Central memory CD8-positive, alpha-beta T cell (primary cell): Measurements from ENCODE around the gene EFHD1.

Experiments used
- ATAC-seq: fragments of 150-1000 bp; cut with Tn5 transposase; replicated peaks from 2 replicates; pipeline ENCODE4 v1.10.0; 2022; ENCODE audit warnings: mild to moderate bottlenecking, moderate FRiP score, moderate number of reproducible peaks; ENCODE audit not compliant: poor library complexity, severe bottlenecking; ENCODE audit errors: extremely low read depth
- DNase-seq, 2 donors: peaks; one replicate each; pipeline ENCODE4 v3.0.0; 2021; ENCODE audit warnings: low spot score in 2 of 2
- H3K27ac Mint-ChIP-seq: one replicate; pipeline ENCODE4 v1.8.0; 2022; ENCODE audit warnings: low read depth, mild to moderate bottlenecking, moderate library complexity, mixed read lengths
- H3K27me3 Mint-ChIP-seq: one replicate; pipeline ENCODE4 v1.8.0; 2022; ENCODE audit warnings: mixed read lengths
- H3K36me3 Mint-ChIP-seq: one replicate; pipeline ENCODE4 v1.8.0; 2022; ENCODE audit warnings: mild to moderate bottlenecking, moderate library complexity, mixed read lengths; ENCODE audit not compliant: insufficient read depth
- H3K4me1 Mint-ChIP-seq: one replicate; pipeline ENCODE4 v1.8.0; 2022; ENCODE audit warnings: mixed read lengths
- H3K4me3 Mint-ChIP-seq: one replicate; pipeline ENCODE4 v1.8.0; 2022; ENCODE audit warnings: mild to moderate bottlenecking, moderate library complexity, mixed read lengths
- H3K9me3 Mint-ChIP-seq: one replicate; pipeline ENCODE4 v1.8.0; 2022; ENCODE audit warnings: mixed read lengths

The EFHD1 gene

GRCh38 chr2:232721882-232722281, 88.5 kb downstream of the EFHD1 start:
- H3K4me1 Mint-ChIP-seq, result peaks cover 35% of the 10 kb centered on the region
- DNase-seq (no peak), ATAC-seq (peak; percentile 68)
- no peaks in the 10 kb centered on the region for H3K9me3 Mint-ChIP-seq
- H3K4me3 Mint-ChIP-seq, result peak overlapping the region; percentile 1
- no peaks in the 10 kb centered on the region for H3K27me3 Mint-ChIP-seq
- H3K36me3 Mint-ChIP-seq, result peaks cover 26% of the 10 kb centered on the region
- peak overlapping the region; percentile 69 for H3K27ac Mint-ChIP-seq

GRCh38 chr2:232723027-232723426, 89.6 kb downstream of the EFHD1 start:
- no peak overlapping the region for H3K4me3 Mint-ChIP-seq

GRCh38 chr2:232728785-232729184, 95.4 kb downstream of the EFHD1 start:
- ATAC-seq (no peak), DNase-seq (no peak)
- Mint-ChIP-seq H3K9me3 (no peaks in the 10 kb centered on the region), H3K36me3 (peaks cover 38% of the 10 kb centered on the region), H3K27me3 (no peaks in the 10 kb centered on the region), H3K4me1 (peaks cover 22% of the 10 kb centered on the region), H3K27ac (peak overlapping the region; percentile 81), H3K4me3 (no peak overlapping the region)

More at GRCh38 chr2:232723027-232723426, 89.6 kb downstream of the EFHD1 start:
- Mint-ChIP-seq H3K27me3 (no peaks in the 10 kb centered on the region), H3K27ac (peak overlapping the region; percentile 54), H3K36me3 (peaks cover 30% of the 10 kb centered on the region), H3K9me3 (no peaks in the 10 kb centered on the region), H3K4me1 (peaks cover 37% of the 10 kb centered on the region)
- ATAC-seq, result no peak
- no peak for DNase-seq

DNA sequence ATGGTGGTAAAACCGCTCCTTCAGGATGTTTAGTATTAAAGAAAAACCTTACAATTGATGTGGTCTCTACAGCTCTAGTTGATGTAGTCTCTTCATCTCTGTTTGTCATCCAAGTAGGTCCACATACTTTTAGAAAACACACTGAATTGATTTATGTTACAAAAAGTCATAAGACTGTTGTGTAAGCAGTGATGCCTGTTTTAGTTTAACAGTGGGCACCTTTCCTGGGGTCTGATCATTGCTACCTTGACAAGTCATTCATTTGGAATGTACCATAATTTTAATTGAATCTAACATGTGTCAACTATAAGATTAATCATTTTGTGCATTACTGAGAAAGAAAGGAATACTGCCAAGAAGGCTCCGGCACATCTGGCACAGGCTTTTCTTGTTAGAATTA, 98.1 kb downstream of the EFHD1 start:
- Mint-ChIP-seq H3K4me1 (peaks cover 14% of the 10 kb centered on the region), H3K27me3 (no peaks in the 10 kb centered on the region), H3K4me3 (no peak overlapping the region), H3K27ac (no peak overlapping the region), H3K36me3 (peaks cover 33% of the 10 kb centered on the region), H3K9me3 (no peaks in the 10 kb centered on the region)
- DNase-seq, result no peak
- ATAC-seq, result no peak
